ENCODE data around the gene KCTD19. TPM values are rescaled to one million over a fixed set of nuclear protein-coding genes. Genes with fewer than 3 reads are reported as not detected.
A peak's percentile ranks its signal among the peaks of the same experiment; 100 is the strongest.

The KCTD19 gene
- total RNA-seq (2021) (0.85 to 1.1 TPM (median 0.85 TPM) in 3 replicates), Bru-seq, nascent RNA (percentile 20 among the genes with signal in this experiment)
- long read RNA-seq, experiment 1, partial matches to known transcripts, result 0 of 2 reads
- long read RNA-seq, experiment 1, other reads (novel, unspliced or antisense), result 2 of 2 reads
- long read RNA-seq, experiment 2, partial matches to known transcripts, result 0 of 1 reads
- long read RNA-seq, experiment 2, other reads (novel, unspliced or antisense), result 1 of 1 reads
- long read RNA-seq, experiment 3, result 0 reads

- peak within 1 kb of the TSS; percentile 83 for H3K4me3 Mint-ChIP-seq
- H3K27me3 Mint-ChIP-seq (ENCODE audit: low read depth), result peaks cover 56% of the 10 kb centered on the region
- ChIA-PET POLR2A (interaction anchor here (0.5 to 1.4 kb wide), 5 partner anchors 12 to 443 kb away, joined by 3 to 7 read pairs (median 5); no protein-coding TSS in a partner anchor), CTCF (interaction anchor here (0.5 to 4.4 kb wide), 59 partner anchors 8 to 814 kb away, joined by 3 to 74 read pairs (median 5); partner anchors contain the start of genes ATP6V0D1, CES3, FHOD1 and HSD11B2)
- ATAC-seq, result peak; percentile 99
- DNase-seq (ENCODE audit: low spot score), result peak; percentile 98
- H3K9me3 Mint-ChIP-seq, result peaks cover 3% of the 10 kb centered on the region; the same call in 1 of the 2 replicates
- H3K4me1 Mint-ChIP-seq, result peaks cover 3% of the 10 kb centered on the region
- no peaks in the 10 kb centered on the region for H3K36me3 Mint-ChIP-seq
- no peak within 1 kb of the TSS for H3K27ac Mint-ChIP-seq
- TF ChIP-seq AR (CRISPR knock-in tag; IDR thresholded peaks at IDR 0.05), result no peak
- no peak for TF ChIP-seq USF1 (CRISPR knock-in tag; IDR thresholded peaks at IDR 0.05)
- no peak for TF ChIP-seq NR1H2 (CRISPR knock-in tag; IDR thresholded peaks at IDR 0.05)
- TF ChIP-seq USF2 (CRISPR knock-in tag; IDR thresholded peaks at IDR 0.05), result peak; percentile 62
- no peak for TF ChIP-seq ZNF121 (CRISPR knock-in tag; IDR thresholded peaks at IDR 0.05)
- TF ChIP-seq TCF7 (CRISPR knock-in tag; IDR thresholded peaks at IDR 0.05; ENCODE audit: low read depth), result no peak
- TF ChIP-seq MYBL2 (CRISPR knock-in tag; IDR thresholded peaks at IDR 0.05), result no peak
- TF ChIP-seq ZBTB21 (CRISPR knock-in tag; IDR thresholded peaks at IDR 0.05; ENCODE audit: borderline replicate concordance), result no peak
- peak; percentile 83 for TF ChIP-seq SP1 (CRISPR knock-in tag; conservative IDR thresholded peaks at IDR 0.05)
- peak; percentile 76; the same call in 1 of the 2 replicates for TF ChIP-seq ETV6 (CRISPR knock-in tag; IDR thresholded peaks at IDR 0.05)
- no peak for TF ChIP-seq MXD4 (CRISPR knock-in tag; IDR thresholded peaks at IDR 0.05; ENCODE audit: borderline replicate concordance)
- no peak for TF ChIP-seq JUN (CRISPR knock-in tag; IDR thresholded peaks at IDR 0.05)
- TF ChIP-seq ZNF219 (CRISPR knock-in tag; IDR thresholded peaks at IDR 0.05; ENCODE audit: borderline replicate concordance), result no peak
- TF ChIP-seq ZMAT4 (CRISPR knock-in tag; IDR thresholded peaks at IDR 0.05), result no peak
- no peak for TF ChIP-seq HMGXB4 (CRISPR knock-in tag; IDR thresholded peaks at IDR 0.05)
- TF ChIP-seq ZSCAN18 (CRISPR knock-in tag; IDR thresholded peaks at IDR 0.05), result no peak
- TF ChIP-seq ZNF671 (CRISPR knock-in tag; IDR thresholded peaks at IDR 0.05), result no peak
- no peak for TF ChIP-seq ESRRA (CRISPR knock-in tag; IDR thresholded peaks at IDR 0.05; ENCODE audit: borderline replicate concordance)
- TF ChIP-seq SOX15 (CRISPR knock-in tag; IDR thresholded peaks at IDR 0.05), result no peak
- TF ChIP-seq NR3C1 (CRISPR knock-in tag; conservative IDR thresholded peaks at IDR 0.05; ENCODE audit: low read depth), result 0 out of 2 replicates have a peak, but pooled peaks have one; percentile 21
- TF ChIP-seq ZNF396 (CRISPR knock-in tag; IDR thresholded peaks at IDR 0.05; ENCODE audit: borderline replicate concordance), result no peak
- peak; percentile 76; the same call in 1 of the 2 replicates for TF ChIP-seq E2F5 (CRISPR knock-in tag; IDR thresholded peaks at IDR 0.05)
- TF ChIP-seq CTCF (IDR thresholded peaks at IDR 0.05), result peak; percentile 49
- no peak for TF ChIP-seq FOXP1 (CRISPR knock-in tag; IDR thresholded peaks at IDR 0.05; ENCODE audit: borderline replicate concordance)
Measured at GRCh38 chr16:67326472-67327309, at the start of gene KCTD19, which contains the start of gene LRRC36. Gene KCTD19, minus strand, starts transcription at chr16:67326741. Its CDS starts 34 bp downstream, at chr16:67326707. Gene LRRC36, plus strand, starts transcription at chr16:67326815. Its CDS starts 48 bp downstream, at chr16:67326863.

All from WTC11 (cell line).